HEK293 (cell line): ENCODE data around the gene PSMB9.
"Not testable (repeated sequence)": the region's sequence is repeated elsewhere in the genome, so short reads cannot be mapped to it uniquely, and the experiment has no call there.

ENCODE experiments used
- CTCF ChIA-PET: fragments of 350-600 bp; formaldehyde crosslinking; extraction: SDS; loops from one replicate; lab custom pipeline; 2021; ENCODE audit warnings: antibody characterized with exemption; lab: Yijun Ruan, JAX
- POLR2A ChIA-PET: fragments of 300-600 bp; formaldehyde crosslinking; extraction: SDS; loops from one replicate; lab custom pipeline; 2020; ENCODE audit warnings: antibody characterized with exemption, inconsistent platforms; lab: Yijun Ruan, JAX
- H3K27ac ChIP-seq: fragments of 200-500 bp; sonication (Bioruptor generic); 2 replicates; pipeline ENCODE4 v1.5.1; 2014; ENCODE audit warnings: low read depth, low read length, control low read depth, inconsistent platforms; ENCODE audit errors: extremely low read depth
- H3K36me3 ChIP-seq, 2 experiments: fragments of 200-500 bp in 1 of 2; sonication (Bioruptor generic) in 1 of 2; 1 replicate in 1 of 2; 2 replicates in 1 of 2; pipeline ENCODE4 v1.5.1; 2014 to 2017; ENCODE audit warnings: inconsistent platforms in 2 of 2, low read length in 2 of 2; ENCODE audit not compliant: control insufficient read depth in 2 of 2, insufficient read depth in 1 of 2
- H3K4me1 ChIP-seq: fragments of 200-500 bp; sonication (Bioruptor generic); 2 replicates; pipeline ENCODE4 v1.5.1; 2014; ENCODE audit warnings: mild to moderate bottlenecking, low read length, inconsistent platforms; ENCODE audit not compliant: control insufficient read depth, insufficient read depth
- H3K4me3 ChIP-seq: 2 replicates; pipeline ENCODE4 v1.5.1; 2011; ENCODE audit warnings: low read depth, mild to moderate bottlenecking, control low read depth, low read length, moderate library complexity
- H3K9me3 ChIP-seq: fragments of 200-500 bp; sonication (Bioruptor generic); 2 replicates; pipeline ENCODE4 v1.5.1; 2014; ENCODE audit warnings: low read depth, low read length, inconsistent platforms; ENCODE audit not compliant: control insufficient read depth, insufficient read depth
- ATF2 ChIP-seq: fragments of 450-650 bp; formaldehyde crosslinking; IDR thresholded peaks from 2 replicates; pipeline ENCODE4 v1.5.1; 2016; ENCODE audit warnings: missing biosample characterization, missing genetic modification characterization, low read depth
- GLI4 ChIP-seq: fragments of 450-650 bp; formaldehyde crosslinking; IDR thresholded peaks from 2 replicates; pipeline ENCODE4 v1.5.1; 2016; ENCODE audit warnings: missing biosample characterization, missing genetic modification characterization
- OVOL3 ChIP-seq: fragments of 450-650 bp; formaldehyde crosslinking; IDR thresholded peaks from 2 replicates; pipeline ENCODE4 v1.5.1; 2016; ENCODE audit warnings: missing biosample characterization, missing genetic modification characterization
- PATZ1 ChIP-seq: fragments of 450-650 bp; formaldehyde crosslinking; IDR thresholded peaks from 2 replicates; pipeline ENCODE4 v1.5.1; 2016; ENCODE audit warnings: missing biosample characterization, missing genetic modification characterization
- TRIM28 ChIP-seq: IDR thresholded peaks from 2 replicates; pipeline ENCODE4 v1.6.1; 2011; ENCODE audit warnings: low read length, control low read depth, borderline replicate concordance
- ZBTB17 ChIP-seq: fragments of 450-650 bp; formaldehyde crosslinking; IDR thresholded peaks from 2 replicates; pipeline ENCODE4 v1.5.1; 2016; ENCODE audit warnings: missing biosample characterization, missing genetic modification characterization
- ZNF10 ChIP-seq: fragments of 450-650 bp; formaldehyde crosslinking; IDR thresholded peaks from 2 replicates; pipeline ENCODE4 v1.5.1; 2017; ENCODE audit warnings: missing biosample characterization, missing genetic modification characterization
- ZNF169 ChIP-seq: fragments of 450-650 bp; formaldehyde crosslinking; IDR thresholded peaks from 2 replicates; pipeline ENCODE4 v1.5.1; 2016; ENCODE audit warnings: missing biosample characterization, missing genetic modification characterization
- ZNF2 ChIP-seq: fragments of 450-650 bp; formaldehyde crosslinking; IDR thresholded peaks from 2 replicates; pipeline ENCODE4 v1.5.1; 2016; ENCODE audit warnings: missing biosample characterization, missing genetic modification characterization
- ZNF274 ChIP-seq, 2 experiments: fragments of 200-500 bp in 1 of 2; fragments of 450-650 bp in 1 of 2; sonication (Bioruptor generic) in 1 of 2; formaldehyde crosslinking in 1 of 2; IDR thresholded peaks; 2 replicates each; pipeline versions ENCODE4 v1.5.1 to v1.6.1; 2014 to 2016; ENCODE audit warnings: borderline replicate concordance in 1 of 2, inconsistent platforms in 1 of 2, low read length in 1 of 2, missing biosample characterization in 1 of 2, missing genetic modification characterization in 1 of 2
- ZNF292 ChIP-seq: fragments of 450-650 bp; formaldehyde crosslinking; IDR thresholded peaks from 2 replicates; pipeline ENCODE4 v1.5.1; 2016; ENCODE audit warnings: low read depth, missing biosample characterization, missing genetic modification characterization, borderline replicate concordance
- ZNF37A ChIP-seq: fragments of 450-650 bp; IDR thresholded peaks from 2 replicates; pipeline ENCODE4 v1.5.1; 2018; ENCODE audit warnings: missing biosample characterization, missing genetic modification characterization
- ZNF391 ChIP-seq: fragments of 450-650 bp; formaldehyde crosslinking; IDR thresholded peaks from 2 replicates; pipeline ENCODE4 v1.5.1; 2016; ENCODE audit warnings: low read depth, missing biosample characterization, missing genetic modification characterization, borderline replicate concordance
- ZNF501 ChIP-seq: fragments of 450-650 bp; formaldehyde crosslinking; IDR thresholded peaks from 2 replicates; pipeline ENCODE4 v1.5.1; 2016; ENCODE audit warnings: missing biosample characterization, missing genetic modification characterization
- ZNF530 ChIP-seq: fragments of 450-650 bp; formaldehyde crosslinking; IDR thresholded peaks from 2 replicates; pipeline ENCODE4 v1.5.1; 2016; ENCODE audit warnings: low read depth, missing biosample characterization, missing genetic modification characterization
- ZNF621 ChIP-seq: fragments of 450-650 bp; formaldehyde crosslinking; IDR thresholded peaks from 2 replicates; pipeline ENCODE4 v1.5.1; 2017; ENCODE audit warnings: missing biosample characterization, missing genetic modification characterization
- ZNF677 ChIP-seq: fragments of 450-650 bp; IDR thresholded peaks from 2 replicates; pipeline ENCODE4 v1.5.0; 2018; ENCODE audit warnings: missing biosample characterization, mild to moderate bottlenecking, missing genetic modification characterization, moderate library complexity
- ZNF692 ChIP-seq: fragments of 450-650 bp; formaldehyde crosslinking; IDR thresholded peaks from 2 replicates; pipeline ENCODE4 v1.5.1; 2016; ENCODE audit warnings: missing biosample characterization, missing genetic modification characterization
- ZNF776 ChIP-seq: fragments of 450-650 bp; formaldehyde crosslinking; IDR thresholded peaks from 2 replicates; pipeline ENCODE4 v1.5.0; 2017; ENCODE audit warnings: missing biosample characterization, missing genetic modification characterization, borderline replicate concordance

The PSMB9 gene

GRCh38 chr6:32879691-32880090, 25.7 kb downstream of the PSMB9 start:
- Histone ChIP-seq H3K4me1 (no peaks in the 10 kb centered on the region), H3K27ac (no peak overlapping the region)
- no peak for TF ChIP-seq TRIM28
- no peak for TF ChIP-seq ZNF677
- no peak for TF ChIP-seq ZNF391
- no peak for TF ChIP-seq ZNF621 (tag by site-specific recombination)
- TF ChIP-seq, all 188 proteins: peak for 0
- Histone ChIP-seq H3K9me3 (no peaks in the 10 kb centered on the region), H3K4me3 (no peak overlapping the region), H3K36me3 (no peaks in the 10 kb centered on the region)
- CTCF ChIA-PET, result interaction anchor here (0.6 to 5.1 kb wide), 13 partner anchors 12 to 1736 kb away, joined by 3 to 43 read pairs (median 6); partner anchors contain the start of genes HLA-DMA and TAP2
- POLR2A ChIA-PET, result interaction anchor here (2.2 kb wide), 1 partner anchor 92 kb away, joined by 8 read pairs; no protein-coding TSS in a partner anchor

GRCh38 chr6:32880962-32881361, 27.0 kb downstream of the PSMB9 start:
- H3K27ac ChIP-seq, H3K4me1 ChIP-seq, H3K9me3 ChIP-seq, H3K36me3 ChIP-seq, H3K4me3 ChIP-seq: not testable (repeated sequence)
- CTCF ChIA-PET, result interaction anchor here (0.7 to 5.1 kb wide), 13 partner anchors 9 to 1298 kb away, joined by 3 to 43 read pairs (median 5); partner anchors contain the start of gene TAP2
- POLR2A ChIA-PET, result interaction anchor here (1.0 kb wide), 1 partner anchor 91 kb away, joined by 7 read pairs; no protein-coding TSS in a partner anchor

- H3K4me1 ChIP-seq, result peaks cover 4% of the 10 kb centered on the region
- no peak overlapping the region for H3K27ac ChIP-seq
- TF ChIP-seq ZNF692 (tag by site-specific recombination) (no peak), ZNF169 (no peak), PATZ1 (tag by site-specific recombination) (no peak), ZNF274 (IDR thresholded peaks at IDR 0.05; ENCODE audit: low read length) (no peak), ZNF274 (tag by site-specific recombination; IDR thresholded peaks at IDR 0.05; ENCODE audit: borderline replicate concordance) (no peak), ZNF530 (no peak), ZBTB17 (no peak), ZNF501 (tag by site-specific recombination) (no peak), ATF2 (tag by site-specific recombination) (no peak), ZNF2 (tag by site-specific recombination) (no peak), ZNF10 (no peak), ZNF776 (tag by site-specific recombination) (no peak), ZNF292 (no peak), OVOL3 (tag by site-specific recombination) (no peak), GLI4 (tag by site-specific recombination) (no peak), ZNF37A (tag by site-specific recombination) (no peak)
- no peaks in the 10 kb centered on the region for H3K9me3 ChIP-seq
- no peaks in the 10 kb centered on the region for H3K36me3 ChIP-seq
- CTCF ChIA-PET, result interaction anchor here (0.6 to 7.6 kb wide), 12 partner anchors 8 to 118 kb away, joined by 3 to 185 read pairs (median 4); no protein-coding TSS in a partner anchor
- no peak overlapping the region for H3K4me3 ChIP-seq
- POLR2A ChIA-PET, result interaction anchor here (1.3 to 2.1 kb wide), 2 partner anchors 12 to 89 kb away, joined by 5 to 10 read pairs; no protein-coding TSS in a partner anchor
Observed at GRCh38 chr6:32882879-32883250, 28.9 kb downstream of the PSMB9 start.
